Measurements from ENCODE around the gene DACH1. TPM values are rescaled to one million over a fixed set of nuclear protein-coding genes. Genes with fewer than 3 reads are reported as not detected.
"Not testable (repeated sequence)": the region's sequence is repeated elsewhere in the genome, so short reads cannot be mapped to it uniquely, and the experiment has no call there.

DACH1 gene
- total RNA-seq, 1 donor from 2014 or later: not detected

DNA sequence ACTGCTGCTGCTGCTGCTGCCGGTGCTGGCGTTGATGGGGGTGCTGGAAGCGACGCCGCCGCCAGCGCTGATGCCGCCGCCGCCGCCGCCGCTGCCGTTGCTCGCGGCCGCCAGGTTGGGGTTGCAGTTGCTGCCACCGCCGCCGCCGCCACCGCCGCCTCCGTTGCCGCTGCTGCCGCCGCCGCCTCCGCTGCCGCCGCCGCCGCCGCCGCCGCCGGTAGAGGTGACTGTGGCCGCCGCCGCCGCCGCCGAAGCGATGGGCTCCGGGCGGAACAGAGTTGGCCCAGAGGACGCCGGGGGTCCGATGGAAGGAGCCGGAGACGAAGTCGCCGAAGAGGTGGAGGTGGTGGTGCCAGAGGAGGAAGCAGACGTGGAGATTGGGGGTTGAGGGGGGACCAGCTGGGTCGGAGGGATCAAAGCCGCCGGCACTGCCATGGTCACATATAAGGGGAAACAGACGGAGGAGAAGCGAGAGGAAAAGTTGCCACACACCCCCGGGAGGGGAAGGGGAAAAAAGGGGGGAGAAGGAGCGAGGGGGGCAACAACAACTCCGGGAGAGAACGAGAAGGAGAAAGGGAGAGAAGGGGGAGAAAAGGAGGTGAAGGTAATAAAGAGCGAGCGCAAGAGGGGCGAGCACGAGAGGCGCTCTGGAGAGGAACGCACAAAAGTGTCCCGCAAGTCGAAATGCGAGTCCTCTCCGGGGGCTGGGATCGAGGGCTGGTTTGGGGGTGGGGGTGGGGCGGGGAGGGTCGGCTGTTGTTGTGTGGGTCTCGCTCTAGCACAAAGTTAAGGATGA lies 471 bp downstream of the DACH1 start:
- intact Hi-C loops (cut with micrococcal nuclease): no loop called here

DNA sequence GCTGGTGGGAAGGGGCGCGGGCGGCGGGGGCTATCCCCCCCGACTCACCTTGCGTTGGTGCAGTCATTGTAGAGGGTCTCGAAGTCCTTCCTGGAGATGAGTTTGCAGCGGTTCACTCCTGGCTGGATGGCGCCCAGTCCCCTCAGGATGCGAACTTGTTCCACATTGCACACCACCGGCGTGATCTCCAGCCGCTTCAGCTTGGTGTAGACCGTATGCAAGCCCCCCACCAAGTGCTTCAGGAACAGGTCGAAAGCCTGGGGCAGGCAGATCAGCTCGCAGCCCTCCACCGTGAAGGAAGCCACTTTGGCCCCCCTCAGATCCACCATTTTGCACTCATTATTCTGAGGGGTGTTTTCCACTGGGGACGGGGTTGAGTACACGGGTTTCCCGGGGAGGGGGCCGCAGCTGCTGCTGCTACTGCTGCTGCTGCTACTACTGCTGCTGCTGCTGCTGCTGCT lies 1.1 kb downstream of the DACH1 start:
- intact Hi-C loops (cut with micrococcal nuclease): loop anchor here (2.0 kb wide), 1 partner anchor 37 kb away; no protein-coding TSS in a partner anchor

DNA sequence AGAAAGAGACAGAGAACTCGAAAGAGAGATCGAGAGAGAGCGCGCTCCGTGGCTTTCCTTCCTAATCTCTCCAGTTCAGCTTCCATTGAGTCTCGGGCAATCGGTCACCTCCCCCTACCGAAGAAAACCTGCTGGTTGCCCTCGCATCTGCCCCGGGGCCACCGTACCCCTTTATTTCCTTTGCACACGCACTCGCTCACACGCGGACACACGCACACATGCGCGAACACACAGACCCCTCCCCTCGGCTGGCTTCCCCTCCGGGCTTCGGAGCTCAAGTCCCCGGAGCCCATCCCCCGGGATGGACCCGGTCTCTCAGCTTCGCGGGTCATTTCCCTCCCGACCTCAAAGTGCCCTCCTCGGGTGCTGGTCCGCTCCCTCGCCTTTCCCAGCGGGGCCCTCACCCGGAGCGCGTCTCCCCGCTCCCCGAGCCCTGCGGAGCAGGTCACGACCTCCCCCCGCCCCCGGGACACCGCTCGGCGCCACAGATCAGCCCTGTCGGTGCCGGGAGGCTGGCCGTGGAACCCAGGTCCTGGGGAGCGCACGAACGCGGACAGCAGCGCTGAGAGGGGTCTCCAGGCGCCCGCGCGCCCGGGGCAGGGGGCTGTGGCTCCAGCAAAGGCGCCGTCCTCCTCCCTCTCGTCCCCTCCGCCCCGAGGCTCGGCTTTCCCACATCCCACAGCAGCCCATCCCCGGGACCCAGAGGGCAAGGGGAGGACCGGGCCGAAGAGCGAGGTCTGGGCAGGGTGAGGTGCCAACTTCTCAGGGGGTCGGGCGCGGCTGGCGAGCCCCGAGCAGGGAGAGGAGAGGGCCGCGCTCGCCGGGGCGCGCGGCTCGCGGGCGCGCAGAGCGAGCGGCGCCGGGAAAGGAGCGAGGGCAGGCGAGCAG lies 1.8 kb downstream of the DACH1 start:
- intact Hi-C loops (cut with micrococcal nuclease): loop anchor here (2.0 kb wide), 1 partner anchor 36 kb away; no protein-coding TSS in a partner anchor

DNA sequence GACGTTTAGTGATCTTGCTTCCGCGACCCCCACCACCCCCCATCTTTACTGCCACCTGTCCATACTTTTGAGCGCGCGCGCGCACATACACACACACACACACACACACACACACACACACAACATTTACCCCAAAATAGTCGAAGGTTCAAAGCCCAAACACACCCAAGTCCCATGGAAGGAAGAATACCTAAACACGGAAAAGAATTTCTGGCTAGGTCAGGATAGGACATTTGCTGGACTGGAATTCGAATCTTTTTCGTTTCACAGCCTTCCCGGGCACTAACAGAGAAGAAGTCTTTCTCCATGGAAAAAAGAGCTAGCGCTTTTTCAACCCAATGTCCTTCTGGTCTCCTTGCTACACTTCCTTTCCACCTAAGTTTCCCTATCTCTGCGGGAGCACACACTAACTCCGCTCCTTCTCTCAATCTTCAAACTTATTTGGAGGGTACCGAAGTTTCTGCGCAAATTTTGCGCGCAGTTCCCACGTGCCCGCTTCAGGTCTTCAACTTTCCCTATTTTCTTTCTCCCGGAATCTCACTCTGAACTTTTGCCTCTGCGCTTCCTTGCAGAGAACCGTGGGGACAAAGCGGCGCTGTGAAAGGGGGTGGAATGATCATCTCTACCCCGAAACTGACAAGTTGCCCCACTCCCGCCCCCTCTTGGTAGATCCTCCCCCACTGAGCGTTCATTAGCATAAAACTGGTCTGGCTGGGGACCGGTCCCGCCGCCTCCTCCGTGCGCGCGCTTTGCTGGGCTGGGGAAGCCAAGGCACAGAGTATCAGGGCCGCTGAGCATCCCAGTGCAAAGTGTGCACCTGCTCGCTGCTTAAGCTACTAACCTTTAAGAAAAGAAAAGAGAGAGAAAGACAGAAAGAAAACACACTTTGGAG lies 2.7 kb downstream of the DACH1 start:
- intact Hi-C loops (cut with micrococcal nuclease): loop anchor here (2.0 kb wide), 1 partner anchor 36 kb away; no protein-coding TSS in a partner anchor

DNA sequence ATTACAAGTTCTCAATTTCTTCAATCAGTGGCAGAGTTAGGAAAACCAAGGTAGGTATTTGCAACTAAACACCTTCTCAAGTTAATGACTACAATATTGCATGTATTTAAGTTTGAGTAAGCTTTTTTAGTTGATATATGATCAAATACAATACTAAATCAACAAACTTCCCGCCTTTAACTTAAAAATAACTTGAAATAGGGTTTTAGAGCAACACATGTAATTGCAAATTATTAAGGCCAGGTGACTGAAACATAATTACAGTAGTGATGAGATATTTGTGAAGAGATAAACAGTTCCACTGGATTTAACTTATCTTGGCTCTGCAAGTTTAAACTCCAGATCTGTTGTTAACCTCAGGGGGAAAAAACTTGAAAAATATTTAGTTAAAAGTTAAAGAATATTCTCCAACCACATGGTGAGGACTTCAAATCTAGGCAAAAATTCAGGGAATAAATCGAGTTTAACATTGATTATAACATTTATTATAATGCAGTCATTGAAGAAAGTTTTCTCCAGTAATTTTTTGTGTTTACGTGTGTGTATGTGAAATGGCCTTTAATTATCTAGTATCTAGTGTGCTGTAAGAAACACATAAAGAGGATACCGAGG lies 3.6 kb downstream of the DACH1 start:
- intact Hi-C loops (cut with micrococcal nuclease): no loop called here

DNA sequence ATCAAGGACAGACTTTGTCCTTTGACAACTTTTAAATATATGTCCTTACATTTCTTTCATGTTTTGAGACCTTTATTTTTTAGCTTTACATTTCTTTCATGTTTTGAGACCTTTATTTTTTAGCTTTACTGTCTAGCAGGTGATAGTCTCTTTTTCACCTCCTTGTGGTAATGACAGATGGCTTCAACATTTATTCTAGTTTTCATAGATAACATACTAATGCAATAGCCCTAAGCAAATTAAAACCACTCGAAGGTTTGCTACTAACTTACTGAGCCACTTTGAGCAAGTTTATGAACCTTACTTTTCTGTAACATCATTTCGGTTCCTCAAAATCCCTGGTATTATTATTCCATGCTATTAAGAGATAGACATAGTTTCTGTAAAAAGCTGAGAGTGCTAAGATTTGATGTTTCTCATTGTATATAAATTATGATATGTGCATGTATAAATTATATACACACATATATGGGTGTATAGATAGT lies 4.5 kb downstream of the DACH1 start:
- intact Hi-C loops (cut with micrococcal nuclease): no loop called here

DNA sequence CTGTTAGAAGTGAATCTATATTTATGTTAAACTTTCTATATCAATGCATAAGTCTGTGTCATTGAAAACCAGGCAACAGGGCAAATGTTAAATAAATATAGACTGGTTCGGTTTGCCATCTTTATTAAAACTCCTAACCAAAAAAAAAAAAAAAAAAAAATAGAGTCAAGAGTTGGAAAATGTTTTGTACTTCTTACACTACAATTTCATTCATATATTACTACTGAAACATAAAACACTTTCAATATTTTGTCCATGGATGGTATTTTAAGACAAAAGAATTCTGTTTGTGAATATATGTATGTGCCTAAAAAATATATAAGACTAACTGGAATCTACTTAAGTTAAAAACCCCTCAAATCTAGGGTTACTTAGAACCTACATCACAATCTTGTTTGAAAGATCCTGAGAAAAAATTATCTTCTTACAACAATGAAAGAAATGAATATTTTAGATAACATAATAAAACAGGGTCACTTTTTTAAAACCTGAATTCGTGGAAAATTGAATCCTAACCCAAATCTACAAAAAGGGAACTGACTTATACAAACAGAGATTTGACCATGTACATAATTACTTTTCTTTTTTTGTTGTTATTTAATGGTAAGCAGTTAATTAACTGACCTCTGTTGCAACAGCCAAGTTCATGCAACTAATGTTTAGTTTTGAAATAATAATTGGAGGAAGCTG lies 5.1 kb downstream of the DACH1 start:
- intact Hi-C loops (cut with micrococcal nuclease): no loop called here

DNA sequence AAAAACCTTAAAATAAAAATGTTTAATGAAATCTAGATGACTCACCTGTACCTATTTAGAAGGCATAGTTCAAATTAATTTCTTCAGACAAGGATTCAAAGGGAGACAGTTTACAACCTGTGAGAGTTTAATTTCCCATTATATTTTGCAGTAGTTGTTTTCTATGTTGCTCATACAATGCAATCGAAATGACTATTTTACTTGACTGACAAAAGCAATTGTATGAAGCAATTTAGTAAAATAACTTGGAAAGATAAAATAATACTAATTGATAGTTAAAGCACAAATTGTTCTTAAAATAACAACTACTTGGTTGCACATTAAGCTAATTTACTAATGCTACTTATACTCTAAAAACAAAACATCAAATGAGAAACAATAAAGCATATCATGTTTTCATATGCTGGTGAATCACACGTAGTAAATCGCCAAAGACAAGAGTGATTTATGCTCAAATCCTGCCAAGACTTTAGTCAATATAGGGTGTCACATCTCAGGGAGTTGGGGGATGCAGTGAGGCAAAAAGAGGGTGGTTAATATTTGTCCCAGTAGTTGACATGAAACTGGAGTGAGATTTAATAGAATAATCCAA lies 6.4 kb downstream of the DACH1 start:
- intact Hi-C loops (cut with micrococcal nuclease): no loop called here

DNA sequence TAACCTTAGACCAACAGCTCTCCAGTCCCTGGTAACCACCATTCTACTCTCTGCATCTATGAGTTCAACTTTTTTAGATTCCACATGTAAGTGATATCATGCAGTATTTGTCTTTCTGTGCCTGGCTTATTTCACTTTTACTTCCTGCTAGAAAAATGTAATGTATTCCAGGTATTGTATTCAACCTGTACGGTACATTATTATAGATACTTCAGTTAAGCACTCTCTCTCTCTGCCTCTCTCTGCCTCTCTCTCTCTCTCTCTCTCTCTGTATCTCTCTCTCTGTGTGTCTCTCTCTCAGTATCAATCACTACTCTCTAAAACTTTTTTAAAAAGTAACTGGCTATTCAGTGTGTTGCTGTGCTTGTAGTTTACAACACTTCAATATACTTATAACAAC lies 8.4 kb downstream of the DACH1 start:
- intact Hi-C loops (cut with micrococcal nuclease): no loop called here

DNA sequence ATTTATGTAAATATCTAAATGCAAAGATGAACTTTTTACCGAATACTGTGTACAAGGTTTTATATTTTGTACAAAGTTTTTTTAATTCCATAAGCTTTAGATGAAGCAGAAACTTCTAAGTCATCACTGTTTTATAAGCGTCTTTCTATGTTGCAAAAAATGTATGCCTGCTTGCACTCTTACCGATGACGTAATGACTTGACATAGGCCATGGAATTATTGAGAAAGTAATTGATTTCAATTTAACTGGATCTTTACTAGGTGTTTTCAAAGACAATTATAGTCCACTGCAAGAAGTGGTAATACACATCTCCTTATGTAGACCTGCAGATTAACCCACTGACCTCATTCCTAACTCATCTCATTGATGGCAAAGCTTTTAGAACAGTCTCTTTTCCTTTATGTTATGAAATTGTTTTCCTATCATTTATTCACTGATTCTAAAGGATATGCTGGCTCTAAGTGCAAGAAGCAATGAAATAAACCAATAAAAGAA lies 10.4 kb downstream of the DACH1 start:
- intact Hi-C loops (cut with micrococcal nuclease): no loop called here

DNA sequence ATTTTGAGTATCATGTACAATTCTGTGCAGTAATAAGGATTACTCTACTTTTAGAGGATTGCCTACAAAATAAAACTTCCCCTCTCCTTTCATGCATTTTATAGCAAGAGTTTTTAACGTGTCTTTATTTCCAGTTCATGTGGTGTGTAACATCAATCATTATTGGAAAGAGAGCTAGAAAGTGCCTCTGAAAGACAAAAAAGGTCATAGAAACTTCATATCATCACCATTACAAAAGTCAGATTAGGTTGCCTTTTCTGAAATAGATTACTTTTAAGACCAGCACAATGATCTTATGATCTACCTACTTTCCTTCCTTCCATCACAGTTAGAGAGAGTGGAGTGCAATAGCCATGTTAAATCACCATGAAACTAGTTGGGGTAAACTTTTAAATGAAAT lies 12.6 kb downstream of the DACH1 start:
- intact Hi-C loops (cut with micrococcal nuclease): no loop called here

DNA sequence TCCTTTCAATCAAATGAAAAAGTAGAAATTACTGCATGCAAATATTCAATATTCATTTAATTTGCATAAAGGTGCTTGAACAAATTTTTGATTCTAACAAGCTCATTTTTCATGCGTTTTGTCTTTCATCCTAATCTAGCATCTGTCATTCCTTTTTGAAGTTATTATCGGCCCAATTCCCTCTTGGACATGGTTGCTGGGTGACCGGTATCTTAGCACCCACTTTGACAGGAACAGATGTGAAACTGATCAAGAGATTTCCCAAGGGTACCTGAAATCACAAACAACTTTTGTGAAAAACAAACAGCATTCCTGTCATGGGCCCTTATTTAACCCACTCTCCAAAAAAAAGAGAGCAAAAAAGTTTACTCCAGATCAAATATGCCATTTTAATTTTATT lies 13.3 kb downstream of the DACH1 start:
- intact Hi-C loops (cut with micrococcal nuclease): no loop called here

DNA sequence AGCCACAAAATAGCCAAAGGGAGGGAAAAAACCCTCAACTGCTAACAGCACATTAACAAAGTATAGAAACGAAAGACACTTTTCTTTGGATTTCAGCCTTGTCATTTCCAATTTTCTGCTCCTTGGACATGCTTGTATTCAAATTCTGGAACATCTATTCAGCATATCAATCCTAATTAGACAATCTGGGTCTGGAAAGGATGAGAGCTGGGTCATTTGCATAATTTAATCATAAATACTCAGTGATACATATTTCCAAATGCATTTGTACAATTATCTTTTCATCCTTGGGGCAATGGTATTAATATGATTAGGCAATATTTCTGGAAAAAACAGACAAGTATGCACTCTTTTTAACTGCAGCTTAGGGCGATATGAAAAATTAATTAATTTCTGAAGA lies 14.3 kb downstream of the DACH1 start:
- intact Hi-C loops (cut with micrococcal nuclease): no loop called here

DNA sequence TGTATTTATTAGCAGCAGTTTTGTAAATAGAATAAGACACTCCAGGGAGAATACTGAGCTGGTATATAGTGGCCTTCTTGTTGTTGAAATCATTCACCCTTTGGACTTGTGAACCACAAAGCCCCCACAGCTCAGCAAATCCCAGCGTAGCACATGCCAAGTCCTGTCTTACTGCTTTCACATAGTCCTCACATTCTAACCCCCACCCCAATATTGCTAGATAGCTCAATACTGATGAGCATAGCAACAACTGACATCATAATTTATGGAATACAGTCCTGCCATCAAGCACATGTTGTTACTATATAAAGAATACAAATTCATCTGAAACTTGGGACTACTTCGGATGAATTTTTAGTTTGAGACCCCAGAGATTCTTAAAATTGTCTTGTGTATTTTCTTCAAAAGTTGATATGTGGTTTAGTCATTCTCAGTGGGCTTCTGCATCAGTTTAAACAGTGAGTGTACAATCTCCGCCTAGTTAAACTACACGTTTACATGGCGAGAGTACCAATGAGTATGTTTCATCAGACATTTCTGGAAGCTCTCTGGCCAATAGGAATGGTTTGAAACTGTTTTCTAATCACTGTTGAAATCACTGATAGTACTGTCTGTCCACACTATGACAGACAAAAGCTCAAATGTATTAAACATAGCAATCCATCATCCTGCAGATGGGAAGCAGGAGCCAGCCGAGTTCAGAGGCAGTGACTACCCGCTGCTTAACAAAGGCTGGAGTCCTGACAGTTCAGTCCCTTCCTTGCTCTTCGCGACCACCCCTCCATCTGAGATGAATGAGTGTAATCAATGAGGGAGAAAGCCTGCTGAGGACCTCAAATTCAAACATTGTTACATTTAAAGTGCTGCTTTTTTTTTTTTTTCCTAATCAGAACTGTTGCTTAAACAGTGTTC lies 15.2 kb downstream of the DACH1 start:
- intact Hi-C loops (cut with micrococcal nuclease): no loop called here

DNA sequence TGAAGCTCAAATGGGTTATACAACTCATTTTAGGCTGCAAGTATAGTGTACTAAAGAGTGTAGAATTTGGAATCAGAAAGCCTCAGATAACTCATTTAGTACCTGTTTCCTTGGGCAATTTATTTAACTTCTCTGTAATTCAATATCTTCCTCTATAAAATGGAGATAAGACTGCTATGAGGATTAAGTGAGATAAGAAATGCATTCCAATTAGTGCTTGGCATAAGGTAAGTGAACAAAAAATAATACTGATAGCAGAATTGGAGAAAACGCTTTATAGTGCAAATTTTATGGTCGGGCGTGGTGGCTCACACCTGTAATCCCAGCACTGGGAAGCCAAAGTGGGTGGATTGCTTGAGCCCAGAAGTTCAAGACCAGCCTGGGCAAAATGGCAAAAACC lies 25.0 kb downstream of the DACH1 start:
- intact Hi-C loops (cut with micrococcal nuclease): no loop called here

DNA sequence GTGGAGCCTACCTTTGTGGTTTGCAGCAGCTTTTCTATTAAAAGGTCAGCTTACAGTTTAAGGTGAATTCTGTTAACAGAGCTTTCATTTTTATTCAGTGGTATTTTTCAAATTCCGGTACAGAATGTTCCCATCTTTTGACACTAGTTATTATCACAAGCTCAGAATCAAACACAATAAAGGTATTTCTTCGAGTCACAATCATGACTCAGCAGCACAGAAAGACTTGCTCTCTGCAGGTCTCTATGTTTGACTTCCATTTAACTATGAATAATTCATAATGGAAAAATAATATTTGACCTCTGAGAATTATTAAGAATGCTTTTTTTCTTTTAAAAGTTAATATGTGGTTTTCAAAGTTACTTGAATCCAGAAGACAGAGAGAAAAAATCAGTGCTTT lies 28.2 kb downstream of the DACH1 start:
- intact Hi-C loops (cut with micrococcal nuclease): no loop called here

DNA sequence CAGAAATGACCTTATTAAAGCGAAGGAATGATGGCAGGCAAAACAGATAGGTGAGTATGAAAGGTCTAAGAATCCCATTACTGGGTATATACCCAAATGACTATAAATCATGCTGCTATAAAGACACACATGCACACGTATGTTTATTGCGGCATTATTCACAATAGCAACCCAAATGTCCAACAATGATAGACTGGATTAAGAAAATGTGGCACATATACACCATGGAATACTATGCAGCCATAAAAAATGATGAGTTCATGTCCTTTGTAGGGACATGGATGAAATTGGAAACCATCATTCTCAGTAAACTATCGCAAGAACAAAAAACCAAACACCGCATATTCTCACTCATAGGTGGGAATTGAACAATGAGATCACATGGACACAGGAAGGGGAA lies 29.4 kb downstream of the DACH1 start:
- intact Hi-C loops (cut with micrococcal nuclease): not testable (repeated sequence)

DNA sequence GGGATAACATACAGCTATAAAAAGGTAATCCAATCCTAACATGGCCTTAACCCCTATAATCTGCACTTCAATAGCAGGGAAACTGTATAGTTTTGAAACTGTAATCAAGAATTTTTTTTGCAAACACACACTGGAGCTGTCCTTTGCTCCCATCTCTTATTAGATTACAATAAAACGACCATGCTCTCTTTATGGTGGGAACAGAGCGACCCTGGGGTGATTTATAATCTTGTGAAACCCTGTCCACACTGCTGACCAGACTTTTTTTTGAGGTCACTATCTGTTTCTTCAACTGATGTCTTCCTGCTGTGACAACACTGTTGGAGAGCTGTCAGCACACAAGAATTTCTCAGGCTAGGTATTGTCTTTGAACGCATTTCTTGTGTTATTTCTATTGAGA lies 35.3 kb downstream of the DACH1 start:
- intact Hi-C loops (cut with micrococcal nuclease): no loop called here

Data from T-helper 2 cell treated with Interferon-gamma antibody and Interleukin-4, amounts not matched to agents 100 ng/mL and 5 ng/mL, for 36 hours (primary cell).